Activated CD8-positive, alpha-beta T cell treated with anti-CD3 and anti-CD28 coated beads for 36 hours (primary cell): ENCODE data around the gene SRCIN1. TPM values are rescaled to one million over a fixed set of nuclear protein-coding genes. Genes with fewer than 3 reads are reported as not detected.

Source experiments
- ATAC-seq: fragments of 200-7000 bp; cut with Tn5 transposase; one replicate; pipeline ENCODE4 v1.10.0; 2021; ENCODE audit warnings: mild to moderate bottlenecking, moderate library complexity
- CTCF ChIA-PET: fragments of 350-600 bp; sonication (Branson Sonifier 250); formaldehyde crosslinking; loops from one replicate; lab custom pipeline; 2021; ENCODE audit warnings: antibody characterized with exemption; lab: Charles Lee
- POLR2A ChIA-PET: fragments of 350-600 bp; sonication (Branson Sonifier 250); formaldehyde crosslinking; loops from one replicate; lab custom pipeline; 2021; ENCODE audit warnings: antibody characterized with exemption; lab: Charles Lee
- DNase-seq: peaks from one replicate; pipeline ENCODE4 v3.0.0-alpha.2; 2020
- H3K27ac Mint-ChIP-seq: one replicate; pipeline ENCODE4 v1.8.0; 2021; ENCODE audit warnings: mild to moderate bottlenecking, mixed read lengths
- H3K27me3 Mint-ChIP-seq: one replicate; pipeline ENCODE4 v1.8.0; 2021; ENCODE audit warnings: mixed read lengths
- H3K36me3 Mint-ChIP-seq: one replicate; pipeline ENCODE4 v1.8.0; 2021; ENCODE audit warnings: low read depth, mixed read lengths
- H3K4me1 Mint-ChIP-seq: one replicate; pipeline ENCODE4 v1.8.0; 2021; ENCODE audit warnings: low read depth, mixed read lengths
- H3K4me3 Mint-ChIP-seq: one replicate; pipeline ENCODE4 v1.8.0; 2021; ENCODE audit warnings: mild to moderate bottlenecking, moderate library complexity, mixed read lengths
- H3K9me3 Mint-ChIP-seq: one replicate; pipeline ENCODE4 v1.8.0; 2021; ENCODE audit warnings: mixed read lengths
- intact Hi-C: fragments of 100-400 bp; cut with micrococcal nuclease; formaldehyde crosslinking; loops from one replicate; pipeline ENCODE4 v1.10.0; 2022
- total RNA-seq, 2 experiments: library from RNA; stranded (reverse); gene quantifications; one replicate each; pipeline ENCODE4 v1.2.3, GENCODE V29; 2021
- TF ChIP-seq, protein P1 (sequence below): fragments of 200-600 bp; IDR thresholded peaks from one replicate; pipeline ENCODE4 v1.8.0; 2022; ENCODE audit warnings: antibody characterized with exemption, mild to moderate bottlenecking

The SRCIN1 gene
- total RNA-seq, 2 experiments from 2014 or later = 0.74 to 1.1 TPM

DNA sequence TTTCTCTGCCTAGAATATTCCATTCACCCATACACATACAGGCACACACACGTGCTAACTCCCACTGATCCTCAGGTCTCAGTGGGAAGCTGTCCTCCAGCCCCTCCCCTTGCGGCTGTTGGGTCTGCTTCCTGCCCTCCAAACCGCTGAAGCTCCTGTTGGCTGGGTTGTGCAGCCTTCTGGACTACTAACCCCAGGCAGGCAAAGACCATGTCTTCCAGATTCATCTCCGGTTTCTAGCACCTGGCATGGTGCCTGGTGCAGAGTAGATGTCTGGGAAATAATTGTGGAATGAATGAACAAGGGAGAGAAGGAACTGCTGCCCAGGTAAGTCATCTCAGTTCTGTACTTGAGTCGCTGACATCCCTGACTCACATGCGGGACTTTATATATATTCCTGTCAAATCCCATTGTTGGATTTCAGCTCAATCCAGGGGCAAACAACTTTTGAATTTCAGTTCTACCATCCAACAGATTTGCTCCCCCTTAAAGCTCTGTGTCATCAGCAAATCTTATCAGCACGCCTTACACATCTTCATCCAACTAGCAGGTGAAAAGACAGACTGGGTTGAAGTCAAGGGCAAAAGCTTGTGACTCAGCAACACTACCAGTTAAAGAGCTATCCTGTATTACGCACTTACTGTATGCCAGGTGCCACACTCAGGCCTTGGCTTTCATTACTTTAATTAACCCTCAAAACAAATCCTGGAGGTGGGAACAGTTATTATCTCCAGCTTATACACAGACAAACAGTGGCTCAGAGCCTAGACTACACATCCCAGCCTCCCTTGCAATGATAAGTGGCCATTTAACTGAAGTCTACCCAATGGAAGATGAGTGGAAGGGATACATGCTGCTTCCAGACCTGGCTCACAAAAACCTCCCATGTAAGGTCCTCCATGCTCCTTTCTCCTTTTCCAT, 51.1 kb downstream of the SRCIN1 start:
- H3K27me3 Mint-ChIP-seq = peaks cover 12% of the 10 kb centered on the region
- H3K36me3 Mint-ChIP-seq = no peaks in the 10 kb centered on the region
- H3K4me3 Mint-ChIP-seq = no peak overlapping the region
- TF ChIP-seq, protein P1, sequence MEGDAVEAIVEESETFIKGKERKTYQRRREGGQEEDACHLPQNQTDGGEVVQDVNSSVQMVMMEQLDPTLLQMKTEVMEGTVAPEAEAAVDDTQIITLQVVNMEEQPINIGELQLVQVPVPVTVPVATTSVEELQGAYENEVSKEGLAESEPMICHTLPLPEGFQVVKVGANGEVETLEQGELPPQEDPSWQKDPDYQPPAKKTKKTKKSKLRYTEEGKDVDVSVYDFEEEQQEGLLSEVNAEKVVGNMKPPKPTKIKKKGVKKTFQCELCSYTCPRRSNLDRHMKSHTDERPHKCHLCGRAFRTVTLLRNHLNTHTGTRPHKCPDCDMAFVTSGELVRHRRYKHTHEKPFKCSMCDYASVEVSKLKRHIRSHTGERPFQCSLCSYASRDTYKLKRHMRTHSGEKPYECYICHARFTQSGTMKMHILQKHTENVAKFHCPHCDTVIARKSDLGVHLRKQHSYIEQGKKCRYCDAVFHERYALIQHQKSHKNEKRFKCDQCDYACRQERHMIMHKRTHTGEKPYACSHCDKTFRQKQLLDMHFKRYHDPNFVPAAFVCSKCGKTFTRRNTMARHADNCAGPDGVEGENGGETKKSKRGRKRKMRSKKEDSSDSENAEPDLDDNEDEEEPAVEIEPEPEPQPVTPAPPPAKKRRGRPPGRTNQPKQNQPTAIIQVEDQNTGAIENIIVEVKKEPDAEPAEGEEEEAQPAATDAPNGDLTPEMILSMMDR = no peak
- no peak for DNase-seq
- no peak overlapping the region for H3K27ac Mint-ChIP-seq
- ChIA-PET CTCF (interaction anchor here (0.8 to 10.4 kb wide), 10 partner anchors 10 to 181 kb away, joined by 3 to 251 read pairs (median 6); no protein-coding TSS in a partner anchor), POLR2A (no interaction called here)
- no peak for ATAC-seq
- no peaks in the 10 kb centered on the region for H3K9me3 Mint-ChIP-seq
- H3K4me1 Mint-ChIP-seq = peaks cover 11% of the 10 kb centered on the region
- intact Hi-C loops = loop anchor here (10.0 kb wide), 1 partner anchor 110 kb away; no protein-coding TSS in a partner anchor

DNA sequence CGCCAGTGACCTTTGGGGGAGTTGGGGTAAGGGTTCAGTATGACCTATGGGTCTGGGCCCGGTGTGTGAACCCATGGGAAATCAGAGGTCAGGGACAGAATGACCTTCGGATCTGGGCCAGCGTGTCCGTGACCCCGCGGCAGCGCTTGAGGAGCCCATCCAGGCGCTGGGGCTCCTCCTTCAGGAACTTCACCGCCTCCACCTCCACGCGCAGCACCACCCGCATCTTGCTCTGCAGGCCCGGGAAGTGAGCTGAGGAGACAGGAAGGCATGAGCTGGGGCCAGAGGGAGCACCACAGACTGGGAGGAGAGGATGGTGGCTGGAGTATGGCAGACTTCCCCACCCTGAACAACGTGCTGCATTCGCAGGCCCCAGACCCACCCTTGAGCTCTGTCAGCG, 53.4 kb downstream of the SRCIN1 start:
- ChIA-PET POLR2A (no interaction called here), CTCF (interaction anchor here (10.4 kb wide), 1 partner anchor 32 kb away, joined by 241 read pairs; no protein-coding TSS in a partner anchor)
- Mint-ChIP-seq H3K36me3 (no peaks in the 10 kb centered on the region), H3K4me3 (no peak overlapping the region), H3K9me3 (no peaks in the 10 kb centered on the region), H3K4me1 (no peaks in the 10 kb centered on the region), H3K27me3 (peaks cover 11% of the 10 kb centered on the region), H3K27ac (no peak overlapping the region)
- DNase-seq = no peak
- no peak for ATAC-seq
- intact Hi-C loops = loop anchor here (10.0 kb wide), 1 partner anchor 112 kb away; no protein-coding TSS in a partner anchor
- TF ChIP-seq, protein P1 = no peak

DNA sequence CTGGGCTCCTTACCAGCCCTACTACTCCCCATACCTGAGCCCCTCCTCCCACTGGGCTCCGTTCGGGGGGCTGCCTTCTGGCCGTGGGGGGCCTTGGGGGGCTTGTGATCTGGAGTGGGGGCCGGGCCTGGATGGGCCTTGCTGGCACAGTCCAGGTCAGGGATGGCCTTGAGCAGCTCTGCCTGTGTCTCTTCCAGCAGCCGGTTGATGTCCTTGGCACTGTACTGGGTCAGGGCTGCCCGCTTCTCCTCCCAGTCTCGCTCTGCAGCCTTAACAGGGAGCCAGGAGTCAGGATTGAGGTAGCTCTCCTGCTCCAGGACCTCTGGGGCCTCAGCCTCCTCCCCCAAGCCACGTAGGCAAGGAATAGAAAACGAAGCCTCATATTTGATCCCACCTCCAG, 54.6 kb downstream of the SRCIN1 start:
- CTCF ChIA-PET = interaction anchor here (1.0 to 1.5 kb wide), 3 partner anchors 8 to 127 kb away, joined by 3 to 4 read pairs (median 3); no protein-coding TSS in a partner anchor
- TF ChIP-seq, protein P1 = no peak
- no peaks in the 10 kb centered on the region for H3K36me3 Mint-ChIP-seq
- POLR2A ChIA-PET = no interaction called here
- H3K4me3 Mint-ChIP-seq = no peak overlapping the region
- intact Hi-C loops = loop anchor here (10.0 kb wide), 1 partner anchor 114 kb away; no protein-coding TSS in a partner anchor
- H3K27me3 Mint-ChIP-seq = peaks cover 18% of the 10 kb centered on the region
- no peak overlapping the region for H3K27ac Mint-ChIP-seq
- H3K4me1 Mint-ChIP-seq = no peaks in the 10 kb centered on the region
- H3K9me3 Mint-ChIP-seq = no peaks in the 10 kb centered on the region
- DNase-seq (no peak), ATAC-seq (no peak)

DNA sequence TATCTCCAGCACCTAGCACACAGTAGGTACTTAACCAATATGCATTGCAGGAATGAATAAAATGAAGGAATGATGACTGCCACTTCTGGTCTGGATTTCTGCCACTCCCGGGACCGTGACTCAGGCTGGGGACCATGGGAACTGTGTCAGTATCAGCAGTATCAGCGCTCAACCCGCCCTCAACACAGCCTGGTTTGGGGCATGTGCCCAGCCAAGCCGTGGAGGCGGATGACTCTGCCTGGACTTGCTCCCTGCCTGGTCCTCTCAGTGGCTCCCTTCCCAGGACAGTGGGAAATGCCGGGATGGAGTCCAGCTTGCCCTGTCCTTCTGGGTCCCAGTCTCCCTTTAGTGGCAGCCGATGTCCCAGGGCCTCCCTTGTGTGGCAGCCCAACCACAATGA, 55.1 kb downstream of the SRCIN1 start:
- ChIA-PET CTCF (interaction anchor here (1.0 to 1.5 kb wide), 3 partner anchors 9 to 127 kb away, joined by 3 to 4 read pairs (median 3); no protein-coding TSS in a partner anchor), POLR2A (no interaction called here)
- DNase-seq (no peak), ATAC-seq (no peak)
- intact Hi-C loops = loop anchor here (10.0 kb wide), 1 partner anchor 114 kb away; no protein-coding TSS in a partner anchor
- H3K27ac Mint-ChIP-seq = no peak overlapping the region
- TF ChIP-seq, protein P1 = no peak
- no peak overlapping the region for H3K4me3 Mint-ChIP-seq
- H3K27me3 Mint-ChIP-seq = peaks cover 17% of the 10 kb centered on the region
- H3K4me1 Mint-ChIP-seq = no peaks in the 10 kb centered on the region
- H3K9me3 Mint-ChIP-seq = no peaks in the 10 kb centered on the region
- H3K36me3 Mint-ChIP-seq = no peaks in the 10 kb centered on the region
